Activated T-cell treated with anti-CD3 and anti-CD28 coated beads for 24 hours (primary cell): ENCODE data around the gene STAT3.
"Not testable (repeated sequence)": the region's sequence is repeated elsewhere in the genome, so short reads cannot be mapped to it uniquely, and the experiment has no call there.

Experiments used
- DNase-seq: peaks from one replicate; pipeline ENCODE4 v3.0.0-alpha.2; 2020; ENCODE audit warnings: low read depth

STAT3 gene

DNA sequence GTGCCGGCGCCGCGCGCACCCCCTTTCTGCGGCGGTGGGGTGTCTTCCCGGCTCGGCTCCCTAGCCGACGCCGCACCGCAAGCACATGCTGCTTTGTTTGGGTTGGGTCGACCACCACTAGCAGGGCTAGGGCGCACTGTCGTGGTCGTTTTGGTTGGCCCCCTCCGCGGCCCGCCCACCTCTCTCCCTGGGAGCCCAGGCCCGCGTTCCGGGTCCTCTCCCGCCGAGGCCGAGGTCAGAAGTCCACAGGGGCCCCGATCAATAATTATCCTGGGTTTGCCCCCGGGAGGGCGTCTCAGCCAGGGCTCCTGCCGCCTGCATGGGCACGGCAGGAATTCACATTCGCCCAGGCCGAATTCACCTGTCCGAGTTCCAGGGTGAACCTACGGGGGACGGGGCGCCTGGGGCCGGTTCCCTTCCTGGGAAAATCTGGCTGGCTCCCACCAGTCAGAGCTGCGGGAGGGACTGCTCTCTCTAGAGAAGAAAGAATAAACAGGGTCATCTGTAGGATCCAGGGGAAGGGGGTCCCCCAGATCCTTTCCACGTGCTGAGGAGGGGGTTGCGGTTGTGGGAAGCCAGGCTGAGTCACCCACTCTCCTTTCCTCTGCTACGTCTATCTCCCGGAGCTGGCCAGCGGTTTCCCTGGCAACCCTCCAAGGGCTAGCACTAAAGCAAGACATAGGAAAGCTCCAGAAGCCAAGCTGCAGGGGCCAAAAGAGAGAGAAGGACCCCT, 111.5 kb downstream of the STAT3 start:
- DNase-seq = no peak

DNA sequence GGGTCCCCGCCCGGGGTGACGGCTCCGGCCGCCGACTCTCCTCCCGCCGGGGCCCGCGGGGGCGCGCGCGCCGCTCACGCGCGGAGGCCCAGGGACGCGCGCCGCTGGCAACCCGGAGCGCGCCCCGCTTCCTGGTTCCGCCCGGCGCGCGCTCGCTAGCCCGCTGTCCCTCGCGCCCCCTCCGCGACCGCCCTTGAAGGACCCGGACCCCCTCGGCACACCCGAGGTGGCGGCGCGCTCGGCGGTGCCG, 112.0 kb downstream of the STAT3 start, which contains the start of gene STAT5B:
Gene STAT5B, minus strand, starts transcription at position 33 of the 250 bp plus-strand sequence. CDS start 44,264 bp downstream, outside the sequence.
- DNase-seq = peak; percentile 58

DNA sequence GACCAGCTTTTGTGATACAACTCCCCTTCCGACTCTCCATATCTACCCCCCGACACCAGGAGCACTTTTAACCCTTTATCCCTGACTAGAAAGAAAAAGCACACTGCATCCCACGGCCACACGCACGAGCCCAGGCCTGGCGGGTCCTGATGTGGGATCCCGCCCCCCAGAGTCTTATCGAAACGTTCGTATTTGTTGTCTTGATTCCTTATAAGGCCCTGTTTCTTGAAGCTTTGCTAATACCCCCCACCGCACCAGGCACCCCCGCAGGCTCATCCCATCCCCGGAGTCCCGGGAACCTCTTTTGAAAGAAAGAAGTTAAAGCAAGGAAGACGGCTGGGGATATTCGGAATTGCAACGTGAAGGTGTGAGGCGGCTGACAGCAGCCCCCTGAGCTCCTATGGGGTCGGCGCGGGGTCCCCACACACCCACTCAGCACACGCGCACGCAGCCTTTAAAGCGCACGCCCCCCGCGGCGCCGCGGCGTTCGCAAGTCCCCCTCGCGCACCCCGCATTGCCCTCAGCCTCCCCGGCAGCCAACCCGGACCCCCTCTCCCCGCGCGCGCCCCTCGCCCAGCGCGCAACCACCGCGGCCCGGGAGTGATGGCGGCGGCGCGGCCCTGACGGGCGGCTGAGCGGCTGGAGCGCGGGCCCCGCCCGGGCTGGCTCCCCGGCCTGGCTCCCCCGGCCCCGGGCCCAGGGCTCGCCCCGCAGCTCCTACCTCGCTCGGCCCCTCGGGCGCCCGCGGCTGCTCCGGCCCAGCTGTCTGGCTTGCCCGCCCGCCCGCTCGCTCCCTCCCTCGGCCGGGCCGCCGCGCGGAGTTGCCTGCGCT, 112.5 kb downstream of the STAT3 start:
- peak; percentile 27 for DNase-seq

DNA sequence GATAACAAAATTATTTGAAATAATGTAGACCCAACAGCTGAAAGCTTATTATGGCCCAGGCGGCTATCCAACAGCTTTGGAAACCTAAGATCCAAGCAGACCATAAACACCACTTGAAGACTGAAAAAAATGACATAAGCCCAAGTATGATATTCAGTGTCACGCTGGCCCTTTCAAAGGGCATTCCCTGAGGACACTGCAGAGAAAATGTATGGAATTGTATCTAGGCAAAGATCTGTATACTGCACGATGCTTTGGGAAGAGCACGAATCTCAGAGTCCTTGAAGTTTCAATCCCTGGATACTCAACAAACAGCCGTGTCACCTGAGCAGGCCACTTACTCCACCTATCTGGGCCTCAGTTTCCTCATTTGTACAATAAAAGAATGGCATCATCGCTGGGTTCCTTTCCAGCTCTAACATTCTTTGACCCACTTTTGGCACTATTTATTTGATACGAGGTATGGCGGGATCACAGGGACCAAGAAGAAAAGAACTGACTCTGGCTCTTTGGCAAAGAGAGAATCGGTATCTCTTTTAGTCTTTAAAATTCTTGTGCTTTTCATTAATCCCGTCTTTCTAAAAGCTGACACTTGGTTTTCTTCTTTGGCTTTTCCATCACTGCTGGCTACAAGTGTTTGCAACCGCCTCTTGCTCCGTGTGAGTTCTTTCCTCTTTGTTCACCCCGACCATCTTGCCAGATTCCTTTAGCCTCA, 113.3 kb downstream of the STAT3 start:
- DNase-seq = no peak

DNA sequence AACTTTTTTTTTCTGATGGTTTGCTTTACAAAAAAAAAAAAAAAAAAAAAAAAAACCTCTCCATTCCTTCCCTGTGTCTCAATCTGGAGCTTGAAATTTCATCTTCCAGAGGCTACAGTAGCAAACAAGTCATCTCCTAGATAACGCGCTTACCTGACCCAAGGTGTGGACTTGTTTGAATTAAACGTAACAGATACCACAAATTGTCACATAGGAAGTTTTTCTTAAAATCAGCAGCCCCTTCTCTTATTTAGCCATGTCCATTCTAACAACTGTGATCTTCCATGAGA, 114.0 kb downstream of the STAT3 start:
- no peak for DNase-seq

DNA sequence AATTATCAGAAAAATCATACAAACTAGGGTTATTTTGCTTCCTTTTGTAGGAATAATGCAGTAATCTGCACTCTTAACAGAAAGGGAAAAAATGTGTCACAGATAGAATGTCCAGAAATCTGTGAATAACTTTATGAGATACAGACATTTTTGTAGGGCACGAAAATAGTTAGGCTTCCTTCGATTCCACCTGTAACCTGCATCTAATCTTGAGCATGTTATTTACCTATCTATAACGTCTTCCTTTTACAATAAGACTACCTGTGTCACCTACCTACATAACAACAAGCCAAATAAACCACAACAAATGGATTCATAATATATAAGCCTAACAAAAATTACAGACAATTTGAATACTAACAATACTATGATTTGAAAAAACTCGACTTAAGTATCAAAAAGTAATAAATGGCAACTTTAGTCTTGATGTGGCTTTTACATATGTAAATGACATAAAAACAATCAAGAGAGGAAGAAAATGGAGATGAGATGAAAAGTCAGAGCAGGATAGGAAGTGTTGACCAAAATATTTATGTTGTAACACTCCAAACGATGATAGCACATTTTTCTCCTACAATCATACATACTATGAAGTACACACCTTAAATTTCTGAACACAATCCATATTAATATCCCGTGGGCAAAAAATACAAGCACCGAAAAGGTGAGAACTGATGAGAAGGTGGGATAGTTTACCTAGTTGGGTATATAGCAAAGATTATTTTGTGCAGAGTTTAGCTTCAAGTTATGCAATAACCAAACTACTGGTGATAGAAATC, 114.6 kb downstream of the STAT3 start:
- no peak for DNase-seq

DNA sequence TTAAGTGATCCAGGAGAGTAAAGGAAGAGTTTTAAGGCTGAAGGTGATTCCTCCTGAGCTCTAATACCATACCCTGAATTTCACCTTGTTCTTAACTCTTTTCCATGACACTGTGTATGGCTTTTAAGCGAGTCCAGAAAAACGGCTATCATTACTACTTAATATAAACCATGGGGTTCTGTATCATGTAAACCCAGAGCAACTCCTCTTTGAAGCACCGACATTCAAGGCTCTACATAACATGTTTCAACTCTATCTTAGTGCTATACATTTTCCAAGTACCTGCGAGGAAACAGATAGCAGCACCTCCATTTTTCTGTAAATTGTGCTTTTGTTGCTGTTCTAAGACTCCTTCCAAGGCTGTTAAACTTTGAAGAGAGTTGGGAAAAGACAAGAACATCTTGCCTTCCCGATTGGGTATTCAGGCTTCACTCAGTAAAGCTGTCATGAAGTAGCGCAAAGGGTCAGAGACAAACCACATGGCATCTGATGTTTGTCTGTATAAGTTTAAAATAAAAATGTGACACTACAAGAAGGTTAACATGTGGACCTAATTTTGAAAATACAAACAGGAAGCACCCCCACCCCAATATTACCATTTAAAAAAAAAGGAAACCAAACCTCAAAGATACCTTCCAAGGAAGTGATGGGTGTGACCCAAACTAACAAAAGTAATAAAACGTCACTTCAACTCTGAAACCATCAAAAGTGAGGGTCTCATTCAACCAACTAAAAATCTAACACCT, 115.9 kb downstream of the STAT3 start:
- no peak for DNase-seq

DNA sequence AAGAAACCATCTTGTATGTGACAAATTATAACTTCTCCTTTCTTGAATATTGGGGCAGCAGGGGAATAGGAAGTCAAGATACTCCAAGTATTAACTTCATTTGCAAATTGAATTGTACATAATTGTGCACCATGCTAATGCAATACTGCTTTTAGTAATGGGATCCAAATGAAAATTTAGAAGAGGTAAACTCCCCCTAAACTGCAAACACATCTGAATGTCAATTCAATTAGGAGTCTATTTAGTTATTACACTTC, 116.5 kb downstream of the STAT3 start:
- no peak for DNase-seq

DNA sequence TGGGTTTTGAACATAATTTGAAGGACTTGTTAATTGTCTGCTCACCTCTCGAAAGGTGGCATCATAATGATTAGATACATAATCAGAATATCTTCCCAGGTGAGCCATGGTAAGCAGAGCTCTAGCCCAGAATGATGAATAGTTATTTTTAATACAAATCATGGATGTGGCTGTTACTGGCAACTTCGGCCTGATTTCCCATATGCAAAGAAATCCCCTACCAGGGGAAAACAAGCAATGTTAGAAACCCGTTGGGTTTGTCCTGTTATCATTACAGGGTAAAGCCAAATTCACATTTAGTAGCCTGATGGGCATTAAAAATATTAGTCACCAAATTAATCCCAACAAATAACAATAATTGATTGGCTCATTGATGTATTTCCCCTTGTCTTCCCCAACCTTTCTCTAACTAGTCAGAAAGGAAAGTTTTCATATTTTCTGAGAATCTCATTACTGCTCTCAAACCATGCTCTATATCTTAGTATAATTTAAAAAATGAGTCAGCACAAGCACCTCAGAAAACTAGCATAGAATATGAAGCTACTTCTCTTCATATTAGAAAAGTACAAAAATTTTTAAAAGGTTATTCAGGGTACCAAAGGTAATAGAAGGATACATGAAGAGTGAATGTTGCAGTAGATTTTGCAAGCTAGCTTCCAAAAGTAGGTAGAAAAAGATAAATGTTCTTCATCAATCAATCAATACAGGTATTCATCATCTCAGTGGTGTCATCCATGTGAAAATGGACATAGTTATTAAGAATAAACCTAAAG, 117.0 kb downstream of the STAT3 start:
- no peak for DNase-seq

DNA sequence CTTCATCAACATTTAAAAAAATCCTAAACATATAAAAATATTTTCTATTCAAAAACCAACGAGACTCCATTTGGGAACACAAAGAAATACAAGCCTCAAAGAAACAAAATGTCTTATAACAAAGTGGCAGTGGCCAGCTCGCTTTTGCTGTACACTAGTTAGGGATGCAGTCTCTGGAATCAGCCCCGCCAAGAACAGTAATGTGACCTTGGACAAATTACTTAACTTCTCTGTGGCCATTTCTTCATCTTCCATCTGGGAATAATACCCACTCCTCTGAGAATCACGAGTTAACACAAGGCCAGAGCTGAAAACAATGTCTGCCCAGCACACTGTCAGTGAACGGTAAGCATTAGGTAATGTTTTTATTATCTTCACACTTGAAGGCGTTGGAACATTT, 117.6 kb downstream of the STAT3 start:
- no peak for DNase-seq

DNA sequence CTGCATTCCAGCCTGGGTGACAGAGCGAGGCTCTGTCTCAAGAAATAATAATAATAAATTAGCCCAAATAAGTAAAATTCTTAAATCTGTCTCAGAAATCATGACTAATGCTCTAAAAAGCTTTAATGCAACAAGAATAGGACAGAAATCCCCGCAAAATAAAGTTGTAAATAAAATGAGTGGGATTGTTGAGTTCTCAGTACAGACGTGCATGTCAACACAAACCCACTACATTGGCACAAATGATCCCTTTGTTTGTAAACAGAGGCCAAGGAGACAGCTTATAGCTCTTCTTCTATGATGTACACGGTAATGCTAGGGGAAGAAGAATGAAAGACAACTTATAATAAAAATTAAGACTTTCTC, 118.1 kb downstream of the STAT3 start:
- DNase-seq = no peak

DNA sequence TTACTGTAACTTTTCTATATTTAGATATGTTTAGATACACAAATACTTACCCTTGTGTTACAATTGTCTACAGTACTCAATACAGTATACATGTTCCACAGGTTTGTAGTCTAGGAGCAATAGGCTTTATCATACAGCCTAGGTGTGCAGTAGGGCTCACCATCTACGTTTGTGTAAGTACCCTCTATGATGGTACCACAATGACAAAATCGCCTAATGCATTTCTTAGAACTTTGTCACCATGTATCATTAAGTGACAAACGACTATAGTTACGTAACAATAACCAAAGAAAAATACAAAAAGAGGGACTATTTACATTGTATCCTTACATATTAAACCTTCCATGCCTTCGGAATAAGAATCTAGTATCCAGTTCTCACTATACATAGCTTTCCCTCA, 120.0 kb downstream of the STAT3 start:
- no peak for DNase-seq

DNA sequence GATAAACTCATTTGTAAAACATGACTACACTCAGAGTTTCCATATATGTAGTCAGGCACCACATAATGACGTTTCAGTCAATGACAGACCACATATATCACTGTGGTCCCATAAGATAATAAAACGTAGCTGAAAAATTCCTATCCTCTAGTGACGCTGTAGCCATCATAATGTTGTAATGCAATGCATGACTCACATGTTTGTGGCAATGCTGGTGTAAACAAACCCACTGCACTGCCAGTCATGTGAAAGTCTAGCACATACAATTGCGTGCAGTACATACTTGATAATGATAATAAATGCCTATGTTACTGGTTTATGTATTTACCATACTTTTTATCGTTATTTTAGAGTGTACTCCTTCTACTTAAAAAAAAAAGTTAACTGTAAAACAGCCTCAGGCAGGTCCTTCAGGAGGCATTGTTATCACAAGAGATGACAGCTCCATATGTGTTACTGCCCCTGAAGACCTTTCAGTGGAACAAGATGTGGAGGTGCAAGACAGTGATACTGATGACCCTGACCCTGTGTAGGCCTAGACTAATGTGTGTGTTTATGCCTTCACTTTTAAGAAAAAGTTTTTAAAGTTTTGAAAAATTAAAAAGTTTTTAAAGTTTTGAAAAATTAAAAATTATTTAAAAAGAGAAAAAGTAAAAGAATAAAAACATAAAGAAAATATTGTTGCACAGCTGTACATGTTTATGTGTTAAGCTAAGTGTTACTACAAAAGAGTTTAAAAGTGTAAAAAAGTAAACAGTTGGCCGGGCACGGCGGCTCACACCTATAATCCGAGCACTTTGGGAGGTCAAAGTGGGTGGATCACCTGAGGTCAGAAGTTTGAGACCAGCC, 121.1 kb downstream of the STAT3 start:
- DNase-seq = peak; percentile 49

DNA sequence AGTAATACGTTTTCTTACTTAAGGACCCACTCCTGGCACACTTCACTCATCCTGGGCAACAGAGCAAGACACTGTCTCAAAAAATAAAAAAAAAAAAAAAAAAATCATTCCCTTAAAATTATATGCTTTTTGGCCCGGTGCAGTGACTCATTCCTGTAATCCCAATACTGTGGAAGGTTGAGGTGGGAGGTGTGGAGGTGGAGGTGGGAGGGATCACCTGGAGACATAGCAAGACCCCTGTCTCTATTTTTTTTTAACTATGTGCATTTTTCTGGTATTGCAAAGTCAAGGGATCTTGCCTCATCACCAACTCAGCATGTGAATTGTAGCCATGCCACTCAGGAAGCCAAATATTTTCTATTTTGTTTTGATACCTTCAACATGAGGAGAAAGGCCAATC, 121.8 kb downstream of the STAT3 start:
- DNase-seq = no peak

DNA sequence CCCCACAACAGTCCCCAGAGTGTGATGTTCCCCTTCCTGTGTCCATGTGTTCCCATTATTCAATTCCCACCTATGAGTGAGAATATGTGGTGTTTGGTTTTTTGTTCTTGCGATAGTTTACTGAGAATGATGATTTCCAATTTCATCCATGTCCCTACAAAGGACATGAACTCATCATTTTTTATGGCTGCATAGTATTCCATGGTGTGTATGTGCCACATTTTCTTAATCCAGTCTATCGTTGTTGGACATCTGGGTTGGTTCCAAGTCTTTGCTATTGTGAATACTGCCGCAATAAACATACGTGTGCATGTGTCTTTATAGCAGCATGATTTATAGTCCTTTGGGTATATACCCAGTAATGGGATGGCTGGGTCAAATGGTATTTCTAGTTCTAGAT, 123.9 kb downstream of the STAT3 start:
- DNase-seq = not testable (repeated sequence)
